Small intestine (tissue), 7 donors: ENCODE results near the gene AKT3. TPM values are rescaled to one million over a fixed set of nuclear protein-coding genes. Genes with fewer than 3 reads are reported as not detected.

ENCODE experiments used
- DNase-seq, 2 donors: peaks; one replicate each; pipeline versions ENCODE4 v3.0.0 to v3.0.0-alpha.2; 2013
- FAIRE-seq: peaks from 2 replicates; lab custom pipeline; 2012; peaks lifted over from hg19 to GRCh38; lab: Jason Lieb, UNC
- H3K27ac ChIP-seq, 3 donors: one replicate each; pipeline ENCODE4 v1.5.1; 2013; ENCODE audit warnings: low read length in 2 of 3, mild to moderate bottlenecking in 2 of 3, control low read depth in 1 of 3, inconsistent platforms in 1 of 3, low read depth in 1 of 3, moderate library complexity in 1 of 3
- H3K27me3 ChIP-seq, 3 donors: one replicate each; pipeline ENCODE4 v1.6.1; 2013; ENCODE audit warnings: low read length in 3 of 3, inconsistent platforms in 1 of 3; ENCODE audit not compliant: control insufficient read depth in 3 of 3, insufficient read depth in 3 of 3
- H3K36me3 ChIP-seq, 3 donors: one replicate each; pipeline ENCODE4 v1.6.1; 2013; ENCODE audit warnings: low read length in 3 of 3, inconsistent platforms in 1 of 3, low read depth in 1 of 3, mild to moderate bottlenecking in 1 of 3, moderate library complexity in 1 of 3; ENCODE audit not compliant: control insufficient read depth in 3 of 3, insufficient read depth in 2 of 3
- H3K4me1 ChIP-seq, 3 donors: one replicate each; pipeline ENCODE4 v1.6.1; 2013; ENCODE audit warnings: low read length in 2 of 3, inconsistent platforms in 1 of 3, low read depth in 1 of 3, mild to moderate bottlenecking in 1 of 3, moderate library complexity in 1 of 3; ENCODE audit not compliant: control insufficient read depth in 3 of 3, insufficient read depth in 2 of 3
- H3K4me3 ChIP-seq, 3 donors: one replicate each; pipeline ENCODE4 v1.5.1; 2013; ENCODE audit warnings: low read length in 3 of 3, control low read depth in 1 of 3, inconsistent platforms in 1 of 3, low read depth in 1 of 3, mild to moderate bottlenecking in 1 of 3, moderate library complexity in 1 of 3
- H3K9me3 ChIP-seq, 2 donors: one replicate each; pipeline ENCODE4 v1.6.1; 2013; ENCODE audit warnings: low read depth in 1 of 2, low read length in 1 of 2; ENCODE audit not compliant: control insufficient read depth in 2 of 2, insufficient read depth in 1 of 2
- WGBS, 3 donors: extraction: QIAGEN DNeasy Blood & Tissue Kit; methylation state at CpG; one replicate each; pipeline ENCODE4 v1.1.7; 2013; 5-methylcytosine and 5-hydroxymethylcytosine counted together
- polyA plus RNA-seq, 4 donors: library from polyadenylated mRNA; stranded (reverse) in 3 of 4; unstranded in 1 of 4; fragments of 200-250 nt in 3 of 4; fragments of 120-200 nt in 1 of 4; gene quantifications; one replicate each; pipeline versions ENCODE4 v1.2.1 to v1.2.3, GENCODE V29; 2013
- donor health status: healthy with polysubstance abuse.
- donor health status: control.
- donor health status: control.
- donor health status: Bipolar disorder and iron deficiency.
- donor health status: healthy.

AKT3 gene
- polyA plus RNA-seq, 4 donors = 0.45 to 8.6 (median 3.6) TPM

GRCh38 chr1:243447844-243448243, 402.2 kb downstream of the AKT3 start:
- 68 to 86% (median 78%) methylated on average over 4 of the region's 4 CpGs for WGBS, 3 donors
- Histone ChIP-seq H3K9me3 (no peaks in the 10 kb centered on the region), H3K27ac (no peak overlapping the region), H3K27me3 (no peaks in the 10 kb centered on the region), H3K4me1 (no peaks in the 10 kb centered on the region), H3K36me3 (peaks cover 0 to 8% (median 0%) of the 10 kb centered on the region in 3 donors), H3K4me3 (no peak overlapping the region)
- FAIRE-seq (no peak), DNase-seq (no peak)

GRCh38 chr1:243447347-243447746, 402.7 kb downstream of the AKT3 start:
- Histone ChIP-seq H3K9me3 (no peaks in the 10 kb centered on the region), H3K27me3 (no peaks in the 10 kb centered on the region), H3K4me3 (no peak overlapping the region), H3K27ac (no peak overlapping the region), H3K4me1 (no peaks in the 10 kb centered on the region), H3K36me3 (peaks cover 0 to 8% (median 0%) of the 10 kb centered on the region in 3 donors)
- peak; percentile 4 to 8 for DNase-seq
- WGBS, 3 donors = 75 to 83% (median 75%) methylated on average over 3 of the region's 3 CpGs
- FAIRE-seq = no peak

- no peak overlapping the region for H3K4me3 ChIP-seq
- no peaks in the 10 kb centered on the region for H3K4me1 ChIP-seq
- H3K27ac ChIP-seq = no peak overlapping the region
- no peaks in the 10 kb centered on the region for H3K27me3 ChIP-seq
- peaks cover 0 to 8% (median 0%) of the 10 kb centered on the region in 3 donors for H3K36me3 ChIP-seq
- 63 to 90% (median 86%) methylated on average over 4 of the region's 4 CpGs for WGBS, 3 donors
- DNase-seq = no peak
- no peak for FAIRE-seq
- H3K9me3 ChIP-seq = no peaks in the 10 kb centered on the region
Measured at GRCh38 chr1:243443557-243443956, 406.5 kb downstream of the AKT3 start.

GRCh38 chr1:243441601-243442000, 408.4 kb downstream of the AKT3 start:
- DNase-seq = no peak
- no peaks in the 10 kb centered on the region for H3K9me3 ChIP-seq
- no peaks in the 10 kb centered on the region for H3K27me3 ChIP-seq
- peaks cover 0 to 9% (median 0%) of the 10 kb centered on the region in 3 donors for H3K36me3 ChIP-seq
- FAIRE-seq = no peak
- H3K4me1 ChIP-seq = no peaks in the 10 kb centered on the region
- no peak overlapping the region for H3K4me3 ChIP-seq
- H3K27ac ChIP-seq = no peak overlapping the region

GRCh38 chr1:243440406-243440805, 409.6 kb downstream of the AKT3 start:
- 92 to 98% (median 92%) methylated on average over 2 of the region's 2 CpGs for WGBS, 3 donors
- Histone ChIP-seq H3K27ac (no peak overlapping the region), H3K4me3 (no peak overlapping the region), H3K4me1 (no peaks in the 10 kb centered on the region), H3K36me3 (peaks cover 0 to 4% (median 0%) of the 10 kb centered on the region in 3 donors), H3K27me3 (no peaks in the 10 kb centered on the region), H3K9me3 (no peaks in the 10 kb centered on the region)
- no peak for DNase-seq
- FAIRE-seq = no peak

GRCh38 chr1:243438815-243439214, 411.2 kb downstream of the AKT3 start:
- DNase-seq (no peak), FAIRE-seq (no peak)
- H3K9me3 ChIP-seq = no peaks in the 10 kb centered on the region
- H3K27ac ChIP-seq = no peak overlapping the region
- H3K36me3 ChIP-seq = peaks cover 0 to 4% (median 0%) of the 10 kb centered on the region in 3 donors
- H3K27me3 ChIP-seq = no peaks in the 10 kb centered on the region
- H3K4me3 ChIP-seq = no peak overlapping the region
- no peaks in the 10 kb centered on the region for H3K4me1 ChIP-seq
- WGBS, 3 donors = 86 to 93% (median 92%) methylated on average over 2 of the region's 2 CpGs

Other genes with a start within 250 kb of the AKT3 start
- gene ZBTB18, start 201.0 kb upstream of the AKT3 start, polyA plus RNA-seq = 10 to 100 TPM in 3 of 4 donors, 1 to 10 TPM in 1; 6.2 to 18.4 (median 12.7) TPM